Measurements from ENCODE around the gene GRID2.
A peak's percentile ranks its signal among the peaks of the same experiment; 100 is the strongest.

The GRID2 gene

GRCh38 chr4:93775551-93775950 is 1471.8 kb downstream of the GRID2 start:
- H3K4me3 ChIP-seq (ENCODE audit: low read length): no peak overlapping the region
- no peak for TF ChIP-seq CTCF (conservative IDR thresholded peaks at IDR 0.05; ENCODE audit: low read depth, low read length)
- DNase-seq (ENCODE audit: low read depth): no peak

- H3K4me3 ChIP-seq (ENCODE audit: low read length): no peak overlapping the region
- peak; percentile 17 for DNase-seq (ENCODE audit: low read depth)
- no peak for TF ChIP-seq CTCF (conservative IDR thresholded peaks at IDR 0.05; ENCODE audit: low read depth, low read length)
These were observed 1472.8 kb downstream of the GRID2 start for GRCh38 chr4:93776386-93777080.

GRCh38 chr4:93777081-93777460 is 1473.3 kb downstream of the GRID2 start:
- no peak for DNase-seq (ENCODE audit: low read depth)
- no peak overlapping the region for H3K4me3 ChIP-seq (ENCODE audit: low read length)
- TF ChIP-seq CTCF (conservative IDR thresholded peaks at IDR 0.05; ENCODE audit: low read depth, low read length): no peak

- no peak for DNase-seq (ENCODE audit: low read depth)
- TF ChIP-seq CTCF (conservative IDR thresholded peaks at IDR 0.05; ENCODE audit: low read depth, low read length): no peak
- no peak overlapping the region for H3K4me3 ChIP-seq (ENCODE audit: low read length)
These were observed 1475.5 kb downstream of the GRID2 start for GRCh38 chr4:93779228-93779627.

- DNase-seq (ENCODE audit: low read depth): no peak
- TF ChIP-seq CTCF (conservative IDR thresholded peaks at IDR 0.05; ENCODE audit: low read depth, low read length): no peak
- H3K4me3 ChIP-seq (ENCODE audit: low read length): no peak overlapping the region
These were observed 1476.3 kb downstream of the GRID2 start for GRCh38 chr4:93780080-93780479.

- no peak overlapping the region for H3K4me3 ChIP-seq (ENCODE audit: low read length)
- no peak for DNase-seq (ENCODE audit: low read depth)
- no peak for TF ChIP-seq CTCF (conservative IDR thresholded peaks at IDR 0.05; ENCODE audit: low read depth, low read length)
These were observed 1477.4 kb downstream of the GRID2 start for GRCh38 chr4:93781198-93781597.

- no peak for DNase-seq (ENCODE audit: low read depth)
- no peak overlapping the region for H3K4me3 ChIP-seq (ENCODE audit: low read length)
These were observed 1482.4 kb downstream of the GRID2 start for GRCh38 chr4:93786149-93786548.

More at GRCh38 chr4:93786149-93786548, 1482.4 kb downstream of the GRID2 start:
- TF ChIP-seq CTCF (conservative IDR thresholded peaks at IDR 0.05; ENCODE audit: low read depth, low read length): no peak

Data from retinal pigment epithelial cell (primary cell).